ENCODE measurements around the gene PRKAA2.
A peak's percentile ranks its signal among the peaks of the same experiment; 100 is the strongest.

The PRKAA2 gene

GRCh38 chr1:56654126-56654923 lies 9.2 kb downstream of the PRKAA2 start:
- DNase-seq = no peak

GRCh38 chr1:56655991-56656613 lies 11.0 kb downstream of the PRKAA2 start:
- no peak for DNase-seq

GRCh38 chr1:56658254-56658653 lies 13.1 kb downstream of the PRKAA2 start:
- no peak for DNase-seq

GRCh38 chr1:56660293-56660692 lies 15.2 kb downstream of the PRKAA2 start:
- DNase-seq = no peak

GRCh38 chr1:56663846-56664245 lies 18.7 kb downstream of the PRKAA2 start:
- DNase-seq = no peak

GRCh38 chr1:56665384-56665783 lies 20.3 kb downstream of the PRKAA2 start:
- DNase-seq = no peak

- no peak for DNase-seq
These were observed 21.0 kb downstream of the PRKAA2 start for GRCh38 chr1:56666112-56666608.

GRCh38 chr1:56670350-56670749 lies 25.2 kb downstream of the PRKAA2 start:
- no peak for DNase-seq

GRCh38 chr1:56671085-56671484 lies 26.0 kb downstream of the PRKAA2 start:
- no peak for DNase-seq

- no peak for DNase-seq
These were observed 26.4 kb downstream of the PRKAA2 start for GRCh38 chr1:56671542-56671941.

- DNase-seq = no peak
These were observed 27.5 kb downstream of the PRKAA2 start for GRCh38 chr1:56672579-56672978.

GRCh38 chr1:56675763-56676162 lies 30.6 kb downstream of the PRKAA2 start:
- DNase-seq = no peak

GRCh38 chr1:56676571-56677035 lies 31.5 kb downstream of the PRKAA2 start:
- no peak for DNase-seq

GRCh38 chr1:56683569-56683968 lies 38.5 kb downstream of the PRKAA2 start:
- DNase-seq = no peak

- no peak for DNase-seq
These were observed 41.1 kb downstream of the PRKAA2 start for GRCh38 chr1:56686169-56686568.

GRCh38 chr1:56688522-56689026 lies 43.5 kb downstream of the PRKAA2 start:
- DNase-seq = no peak

GRCh38 chr1:56696663-56697062 lies 51.5 kb downstream of the PRKAA2 start:
- no peak for DNase-seq

GRCh38 chr1:56703747-56704146 lies 58.6 kb downstream of the PRKAA2 start:
- no peak for DNase-seq

GRCh38 chr1:56707379-56707778 lies 62.3 kb downstream of the PRKAA2 start:
- no peak for DNase-seq

- peak in 2 of 56 donors; percentile 2 to 33 for DNase-seq
These were observed 64.3 kb downstream of the PRKAA2 start for GRCh38 chr1:56709269-56709880.

GRCh38 chr1:56709995-56710394 lies 64.9 kb downstream of the PRKAA2 start:
- no peak for DNase-seq

- DNase-seq = no peak
These were observed 65.5 kb downstream of the PRKAA2 start for GRCh38 chr1:56710646-56711045.

All from amygdala (tissue), 56 donors.